Occipital lobe (tissue), 2 donors: ENCODE results near the gene CDH2. TPM values are rescaled to one million over a fixed set of nuclear protein-coding genes. Genes with fewer than 3 reads are reported as not detected.

Experiments
- DNase-seq: peaks from one replicate; lab custom pipeline; 2025; lab: John Stamatoyannopoulos, UW
- total RNA-seq: library from RNA; depleted of rRNA; stranded (reverse); fragments of >200 nt; gene quantifications from one replicate; pipeline ENCODE4 v1.2.3, GENCODE V29; 2014

CDH2 gene
- total RNA-seq, 1 donor from 2014 or later = 200 TPM

DNA sequence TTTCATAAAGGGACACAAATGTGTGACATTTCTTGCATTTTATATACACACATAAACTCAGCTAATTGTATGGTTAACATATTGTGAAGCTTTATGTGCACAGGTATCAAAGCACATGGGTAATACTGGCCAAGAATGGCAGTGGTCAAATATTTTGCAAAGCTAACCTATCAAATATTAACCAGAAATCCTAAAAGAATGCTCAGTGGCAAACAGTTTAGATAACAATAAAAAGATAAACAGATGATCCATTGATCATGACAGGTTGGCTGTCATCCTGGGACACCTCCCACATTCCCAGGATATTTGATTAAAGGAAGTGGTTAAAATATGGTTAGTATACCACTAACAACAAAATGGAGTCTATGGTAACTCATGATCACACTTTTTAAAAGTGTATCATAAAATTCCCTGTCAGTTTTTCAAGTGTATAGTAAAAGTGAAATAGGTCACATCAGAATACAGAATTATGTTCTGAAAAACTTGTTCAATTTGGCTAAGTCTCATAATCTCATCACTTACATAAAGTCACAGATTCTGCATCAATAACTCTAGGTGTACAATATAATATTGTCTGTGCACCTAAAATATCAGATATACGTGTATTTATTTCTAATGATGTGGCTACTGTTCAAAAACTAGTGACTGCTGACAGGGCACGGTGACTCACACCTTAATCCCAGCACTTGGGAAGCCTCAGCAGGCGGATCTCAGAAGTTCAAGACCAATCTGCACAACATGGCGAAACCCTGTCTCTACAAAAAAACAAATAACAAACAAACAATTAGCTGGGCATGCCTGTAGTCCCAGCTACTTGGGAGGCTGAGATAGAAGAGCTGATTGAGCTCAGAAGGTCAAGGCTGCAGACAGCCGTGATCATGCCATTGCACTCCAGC lies 48.9 kb downstream of the CDH2 start:
- no peak for DNase-seq

DNA sequence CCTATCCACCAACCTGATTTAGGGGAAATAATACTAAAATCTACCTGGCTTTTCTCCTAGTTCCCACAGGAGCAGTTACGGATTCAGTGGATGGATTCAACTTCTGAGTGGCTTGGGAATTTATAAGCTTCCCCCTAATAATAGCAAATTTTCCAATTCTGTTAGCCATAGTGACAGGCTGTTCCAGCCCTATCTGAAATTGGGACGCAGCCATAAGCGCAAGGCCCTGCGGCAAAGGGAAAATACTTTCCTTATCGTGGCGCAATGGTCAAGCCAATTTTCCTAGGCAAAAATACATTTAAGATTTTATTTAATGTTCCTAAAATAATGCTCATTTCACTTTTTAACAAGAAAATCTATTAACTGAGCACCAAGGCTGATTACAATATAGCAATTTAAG lies 49.7 kb downstream of the CDH2 start:
- no peak for DNase-seq

GRCh38 chr18:28126768-28127167 lies 50.2 kb downstream of the CDH2 start:
- no peak for DNase-seq

- no peak for DNase-seq
These were observed 51.9 kb downstream of the CDH2 start for GRCh38 chr18:28125051-28125450.

DNA sequence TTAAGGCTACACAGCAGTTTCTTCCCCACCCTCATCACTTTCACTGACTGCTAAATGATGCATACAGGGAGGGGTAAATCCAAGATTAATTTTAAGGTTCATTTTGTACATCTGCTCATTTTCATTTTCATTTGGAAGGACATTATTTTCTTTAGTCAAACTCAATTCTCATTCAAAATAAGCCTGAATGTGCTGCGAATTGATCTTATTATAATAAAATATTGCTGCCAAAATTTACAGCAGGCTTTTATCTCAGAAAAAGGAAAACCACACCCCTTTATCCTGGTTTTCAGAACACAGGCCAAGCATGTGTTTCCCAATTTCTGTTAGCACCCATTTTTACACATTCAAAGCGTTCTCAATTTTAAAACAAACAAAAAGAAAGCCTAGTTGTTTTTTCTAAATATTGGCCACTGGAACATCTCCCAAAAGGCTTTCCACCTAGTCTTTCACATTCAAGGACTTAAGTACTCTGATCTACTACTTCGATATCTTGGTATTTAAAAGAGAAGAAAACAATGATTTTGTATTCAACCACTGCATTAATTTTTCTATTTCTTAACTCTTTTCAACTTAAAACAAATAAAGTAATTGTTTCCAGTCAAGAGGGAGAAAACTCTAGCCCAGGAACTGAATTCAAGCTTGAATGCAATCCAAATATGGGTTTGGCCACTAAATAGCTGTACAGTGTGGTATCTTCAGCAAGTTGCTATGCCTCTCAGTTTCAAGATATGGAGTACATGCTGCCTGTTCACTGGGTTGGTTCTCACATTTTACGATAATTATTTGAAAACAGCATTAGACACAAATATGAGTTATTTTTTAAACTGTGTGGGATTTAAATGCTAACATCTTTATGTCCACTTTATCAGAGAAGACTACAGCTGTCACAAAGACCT lies 52.5 kb downstream of the CDH2 start:
- DNase-seq = no peak

GRCh38 chr18:28123401-28124030 lies 53.4 kb downstream of the CDH2 start:
- no peak for DNase-seq

DNA sequence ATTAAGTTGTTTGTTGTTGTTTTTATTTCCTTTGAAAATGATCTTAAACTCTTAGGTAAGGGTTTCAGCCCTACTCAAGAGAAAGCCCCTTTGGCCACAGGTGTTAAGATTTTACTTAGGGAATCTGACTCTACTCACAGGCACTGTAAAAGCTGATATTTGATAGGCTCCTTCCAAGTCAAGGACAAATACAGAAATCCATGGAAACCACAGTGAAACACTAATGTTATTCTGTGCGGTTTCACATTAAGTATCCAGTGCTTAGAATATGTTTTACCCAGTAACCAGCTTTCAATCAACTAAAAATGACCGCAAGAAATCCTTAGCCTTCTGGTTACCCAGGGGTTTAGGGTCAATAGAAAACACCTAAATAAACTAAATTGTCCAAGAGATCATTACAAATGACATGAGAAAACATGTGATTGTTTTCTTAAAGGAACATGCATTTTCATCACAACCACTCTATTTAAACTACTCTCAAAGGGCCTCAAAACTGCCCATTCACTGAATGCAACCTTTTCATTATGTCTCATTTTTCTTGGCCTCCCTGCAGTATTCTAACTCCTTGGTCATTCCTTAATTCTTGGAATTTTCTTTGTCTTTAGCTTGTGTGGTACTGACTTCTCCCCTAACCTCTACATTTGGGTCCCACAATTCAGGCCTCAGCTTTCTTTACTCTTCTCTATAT lies 56.0 kb downstream of the CDH2 start:
- DNase-seq = no peak

DNA sequence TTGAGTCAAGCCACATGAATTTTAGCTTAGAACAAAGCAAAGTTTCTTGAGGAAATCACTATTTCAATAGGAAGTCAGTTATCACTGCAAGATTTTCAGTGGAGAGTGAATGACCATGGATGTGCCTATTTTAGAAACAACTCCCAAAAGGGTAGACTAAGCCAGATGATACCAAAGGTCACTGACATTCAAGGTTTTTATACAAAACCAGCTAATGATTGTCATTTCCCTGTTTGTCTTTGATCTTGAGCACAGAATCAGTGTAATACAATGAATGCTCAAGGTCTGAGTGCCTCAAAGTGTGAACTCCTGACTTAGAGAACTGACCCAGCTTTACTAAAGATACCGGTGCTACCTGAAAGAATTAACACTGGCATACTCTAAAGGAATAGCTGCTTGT lies 60.5 kb downstream of the CDH2 start:
- no peak for DNase-seq

- no peak for DNase-seq
These were observed 61.8 kb downstream of the CDH2 start for GRCh38 chr18:28115149-28115550.

DNA sequence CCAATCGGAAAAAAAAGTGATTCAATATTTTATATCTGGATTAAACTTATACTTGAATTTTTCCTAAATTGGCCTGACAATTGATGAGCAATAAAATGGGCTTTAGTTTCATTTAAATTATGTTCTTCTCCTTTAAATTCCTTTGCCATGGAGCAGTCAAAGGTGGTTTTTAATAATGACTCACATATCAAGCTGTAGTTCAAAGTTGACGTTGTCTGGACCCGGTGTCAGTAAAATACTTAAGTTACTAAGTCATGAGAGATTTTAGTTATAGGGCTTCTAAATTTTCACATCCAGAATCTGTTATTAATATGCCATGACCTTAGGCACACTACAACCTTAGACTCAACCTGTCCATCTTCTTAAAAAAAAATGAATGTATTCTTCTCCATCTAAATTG lies 62.5 kb downstream of the CDH2 start:
- DNase-seq = no peak

DNA sequence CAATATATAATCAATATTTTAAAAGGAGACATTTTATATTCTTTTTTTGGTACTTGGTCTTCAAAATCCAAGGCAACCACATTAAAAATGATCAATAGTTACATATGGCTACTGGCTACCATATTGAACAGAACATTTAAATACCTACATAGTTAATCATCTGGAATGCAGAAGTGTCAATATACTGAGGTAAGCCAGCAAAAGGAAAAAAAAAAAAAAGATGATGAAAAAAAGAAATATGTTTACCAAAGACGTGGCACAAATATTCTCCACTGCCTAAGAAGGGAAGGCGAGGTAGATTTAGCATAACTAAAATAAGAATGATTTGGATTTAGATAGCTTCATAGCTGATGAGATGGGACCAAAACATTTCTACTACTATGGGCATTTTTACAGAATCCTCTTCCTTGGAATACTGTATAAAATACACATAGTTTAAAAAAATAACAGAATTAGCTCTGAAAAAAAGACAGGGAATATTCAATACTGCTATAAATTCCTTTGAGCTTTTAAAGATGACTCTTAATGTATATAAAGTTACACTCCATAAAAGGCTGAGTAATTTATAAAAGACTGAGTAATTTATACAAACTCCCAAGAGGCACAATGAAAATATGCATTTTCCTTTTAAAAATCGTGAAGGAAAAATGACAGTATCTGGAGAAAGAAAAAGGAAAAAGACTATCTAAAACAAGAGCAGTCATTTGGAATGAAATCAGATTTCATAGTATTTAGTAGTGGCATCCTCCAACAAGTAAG lies 63.5 kb downstream of the CDH2 start:
- no peak for DNase-seq

DNA sequence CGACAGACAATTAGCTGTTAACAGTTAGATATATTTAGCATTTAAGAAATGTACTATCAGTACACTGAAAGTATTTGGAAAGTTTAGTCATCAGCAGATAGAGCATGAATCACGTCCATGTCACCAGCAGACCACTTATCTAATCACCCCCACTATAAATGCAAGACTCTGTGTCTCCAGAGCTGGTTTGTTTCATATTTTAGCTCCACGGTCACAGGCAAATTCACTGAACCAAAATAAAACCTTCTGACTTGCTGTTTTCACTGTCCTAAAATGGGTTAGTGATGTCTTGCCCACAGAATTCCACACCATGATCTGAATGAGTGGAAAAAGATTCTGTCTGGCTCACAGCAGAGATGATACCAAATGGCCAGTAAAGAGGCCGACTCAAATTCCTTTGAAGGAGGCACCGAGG lies 64.9 kb downstream of the CDH2 start:
- DNase-seq = no peak

DNA sequence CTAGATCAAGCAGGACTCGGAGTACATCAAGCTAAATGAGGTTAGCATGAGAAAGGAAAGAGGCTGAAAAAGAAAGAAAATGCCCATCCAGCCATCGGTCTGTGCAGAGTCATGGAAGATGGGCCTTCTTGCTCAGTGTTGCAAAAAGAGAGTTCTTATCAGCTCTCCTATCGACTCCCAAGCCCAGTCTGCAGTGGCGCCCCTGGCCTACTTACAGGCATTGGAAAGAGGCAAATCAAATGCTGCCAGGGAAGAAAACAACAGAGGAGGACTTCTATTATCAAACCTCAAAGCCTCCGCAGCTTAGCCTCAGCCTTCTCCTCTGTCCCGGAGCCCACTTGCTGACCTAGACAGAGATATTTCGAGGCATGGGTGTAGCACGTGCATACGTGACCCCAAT lies 66.0 kb downstream of the CDH2 start:
- DNase-seq = no peak

DNA sequence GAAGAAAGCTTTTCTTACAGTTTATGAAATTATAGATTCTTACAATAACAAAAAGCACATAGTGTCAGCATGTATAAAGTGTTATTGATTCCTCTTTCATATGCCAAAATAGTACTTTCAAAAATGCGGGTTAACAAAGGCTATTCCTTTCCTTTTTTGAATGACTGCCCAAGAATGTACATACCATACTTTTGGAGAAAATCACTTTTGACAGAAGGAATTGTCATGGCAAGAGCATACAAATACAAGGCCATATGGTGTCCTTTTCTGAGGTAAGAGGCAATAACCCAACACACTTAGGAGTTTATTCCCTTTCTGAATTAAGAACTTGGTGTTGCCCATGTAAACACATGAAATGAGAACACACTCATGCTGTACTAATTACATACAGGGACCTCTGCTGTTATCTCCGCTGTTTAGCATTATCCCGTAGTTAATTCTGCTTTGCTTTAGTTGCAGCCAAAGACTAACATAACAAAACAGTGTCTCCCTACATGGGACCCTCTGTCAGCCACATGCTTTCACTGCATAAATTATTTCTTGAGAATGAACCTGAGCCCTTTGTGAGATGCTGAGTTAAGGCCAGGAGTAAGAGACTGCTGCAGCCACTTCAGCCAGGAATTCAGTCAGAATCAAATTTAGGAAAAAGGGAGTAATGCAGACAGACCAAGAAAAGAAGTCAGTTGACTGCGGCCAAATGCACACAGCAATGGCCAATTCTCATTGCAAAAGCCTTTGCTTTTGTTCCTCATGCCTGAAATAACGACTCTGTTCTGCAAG lies 67.0 kb downstream of the CDH2 start:
- DNase-seq = no peak

DNA sequence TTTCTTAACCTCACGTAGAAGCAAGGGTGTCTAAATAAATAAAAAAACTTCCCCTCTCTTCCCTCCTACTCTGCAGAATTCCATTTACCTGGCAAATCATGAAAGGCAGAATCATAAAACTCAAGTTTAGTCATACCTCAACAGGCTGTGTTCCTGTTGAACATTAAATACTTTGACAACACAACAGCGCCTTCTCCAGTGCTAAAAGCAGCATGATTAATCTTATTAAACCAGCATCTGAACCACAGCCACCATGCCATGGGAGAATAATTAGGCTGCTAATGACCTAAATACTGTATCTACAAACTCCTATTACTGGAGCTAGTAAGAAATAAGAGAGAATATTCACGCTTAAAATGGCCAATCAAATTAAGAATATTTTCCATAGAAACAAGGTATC lies 68.1 kb downstream of the CDH2 start:
- no peak for DNase-seq

DNA sequence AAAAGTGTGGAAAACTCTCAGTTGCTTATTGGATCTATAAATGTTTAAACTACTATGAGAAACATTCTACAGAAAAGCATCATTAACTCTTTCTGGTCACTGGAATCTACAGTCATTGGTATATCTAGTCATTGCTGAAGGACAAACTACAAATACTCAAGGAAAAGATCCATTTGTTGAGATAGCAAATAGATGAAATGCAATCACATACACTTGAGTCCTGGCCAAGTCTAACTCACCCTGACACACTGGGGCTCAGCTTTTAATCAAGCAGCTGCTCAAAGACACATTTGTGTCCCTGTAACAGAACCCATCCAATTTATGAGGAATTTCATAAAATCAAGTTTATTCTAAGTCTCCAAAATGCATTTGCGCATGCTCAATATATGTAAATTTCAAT lies 68.7 kb downstream of the CDH2 start:
- no peak for DNase-seq

GRCh38 chr18:28099237-28099636 lies 77.7 kb downstream of the CDH2 start:
- DNase-seq = no peak

DNA sequence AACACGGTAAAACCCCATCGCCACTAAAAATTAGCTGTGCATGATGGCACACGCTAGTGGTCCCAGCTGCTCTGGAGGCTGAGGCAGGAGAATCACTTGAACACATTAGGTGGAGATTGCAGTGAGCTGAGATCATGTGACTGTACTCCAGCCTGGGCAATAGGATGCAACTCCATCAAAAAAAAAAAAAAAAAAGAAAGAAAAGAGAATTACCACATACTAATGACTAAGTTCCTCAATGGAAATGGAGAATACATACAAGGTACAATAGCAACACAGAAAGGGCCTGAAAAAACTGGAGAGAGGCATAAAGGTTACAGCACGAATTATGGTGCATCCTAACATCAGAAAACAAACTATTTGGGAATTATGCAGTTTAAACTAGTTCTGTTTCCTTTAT lies 81.3 kb downstream of the CDH2 start:
- no peak for DNase-seq

GRCh38 chr18:28095041-28095440 lies 81.9 kb downstream of the CDH2 start:
- no peak for DNase-seq

DNA sequence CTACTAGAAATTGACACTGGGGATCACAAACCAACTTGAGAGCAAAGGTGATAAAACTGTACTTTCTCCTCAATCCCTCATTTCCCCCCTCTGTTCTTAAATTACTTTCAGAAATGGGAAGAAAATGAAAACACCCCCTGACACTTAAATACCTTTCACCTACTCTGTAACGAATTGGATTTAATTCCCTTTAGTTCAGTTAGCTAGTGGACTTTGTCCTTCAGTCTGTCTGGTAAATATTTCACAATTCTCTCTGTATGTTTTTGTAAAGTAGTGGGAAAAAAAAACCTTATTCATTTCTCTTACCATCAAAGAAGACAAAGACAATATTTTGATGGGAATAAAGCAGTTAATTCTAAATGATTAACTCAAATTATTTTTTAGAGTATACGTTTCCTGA lies 85.7 kb downstream of the CDH2 start:
- no peak for DNase-seq
